H1 (cell line): ENCODE measurements around the gene NSL1. TPM values are rescaled to one million over a fixed set of nuclear protein-coding genes. Genes with fewer than 3 reads are reported as not detected.
"Not testable (repeated sequence)": the region's sequence is repeated elsewhere in the genome, so short reads cannot be mapped to it uniquely, and the experiment has no call there.

ENCODE experiments used
- CTCF ChIA-PET: fragments of 300-600 bp; sonication (Branson Sonifier 250); formaldehyde crosslinking; loops from one replicate; lab custom pipeline; 2021; ENCODE audit not compliant: partially characterized antibody; lab: Charles Lee
- POLR2A ChIA-PET: fragments of 300-600 bp; sonication (Branson Sonifier 250); formaldehyde crosslinking; loops from one replicate; lab custom pipeline; 2021; ENCODE audit warnings: inconsistent platforms; ENCODE audit not compliant: partially characterized antibody; lab: Charles Lee
- DNase-seq, 2 experiments: peaks; one replicate each; pipeline versions ENCODE4 v3.0.0 to v3.0.0-alpha.2; 2010 to 2022; ENCODE audit warnings: low spot score in 2 of 2, low read depth in 1 of 2, mixed read lengths in 1 of 2
- FAIRE-seq: peaks from 2 replicates; lab custom pipeline; 2011; peaks lifted over from hg19 to GRCh38; lab: Jason Lieb, UNC
- H2AFZ ChIP-seq: 2 replicates; pipeline ENCODE4 v1.8.1; 2012; ENCODE audit warnings: low read length, inconsistent platforms
- H2AK5ac ChIP-seq: 2 replicates; pipeline ENCODE4 v1.6.1; 2013; ENCODE audit warnings: low read depth, low read length
- H2BK120ac ChIP-seq: replicated peaks from 2 replicates; pipeline ENCODE3; 2013; ENCODE audit warnings: low read depth, low read length, inconsistent platforms
- H2BK12ac ChIP-seq: 2 replicates; pipeline ENCODE4 v1.6.1; 2013; ENCODE audit warnings: low read depth, low read length
- H2BK15ac ChIP-seq: 2 replicates; pipeline ENCODE4 v1.6.1; 2013; ENCODE audit warnings: low read length
- H2BK20ac ChIP-seq: 2 replicates; pipeline ENCODE4 v1.6.1; 2013; ENCODE audit warnings: low read length
- H2BK5ac ChIP-seq: 2 replicates; pipeline ENCODE4 v1.6.1; 2013; ENCODE audit warnings: low read depth, low read length
- H3K14ac ChIP-seq: 2 replicates; pipeline ENCODE4 v1.6.1; 2013; ENCODE audit warnings: inconsistent platforms; ENCODE audit not compliant: insufficient read length
- H3K18ac ChIP-seq: 2 replicates; pipeline ENCODE4 v1.6.1; 2013; ENCODE audit warnings: low read length; ENCODE audit errors: extremely low read depth
- H3K23ac ChIP-seq: 2 replicates; pipeline ENCODE4 v1.6.1; 2013; ENCODE audit warnings: inconsistent platforms; ENCODE audit not compliant: insufficient read length
- H3K23me2 ChIP-seq: 2 replicates; pipeline ENCODE4 v1.6.1; 2013; ENCODE audit warnings: low read depth, low read length
- H3K27ac ChIP-seq: 2 replicates; pipeline ENCODE4 v1.6.1; 2011; ENCODE audit warnings: low read depth, low read length, inconsistent platforms
- H3K27me3 ChIP-seq, 4 experiments: replicated peaks in 1 of 4; 1 replicate in 1 of 4; 2 replicates in 3 of 4; pipeline versions ENCODE4 v1.6.1 to v1.8.1; 2011 to 2013; ENCODE audit warnings: low read length in 3 of 4, mild to moderate bottlenecking in 3 of 4, inconsistent platforms in 2 of 4, mixed read lengths in 2 of 4, moderate library complexity in 1 of 4; ENCODE audit not compliant: control insufficient read depth in 3 of 4, insufficient read depth in 3 of 4; ENCODE audit errors: extremely low read depth in 1 of 4
- H3K36me3 ChIP-seq, 4 experiments: 2 replicates each; pipeline versions ENCODE4 v1.6.1 to v1.8.1; 2011 to 2013; ENCODE audit warnings: mild to moderate bottlenecking in 4 of 4, low read length in 3 of 4, moderate library complexity in 2 of 4, control low read depth in 1 of 4, inconsistent platforms in 1 of 4; ENCODE audit not compliant: insufficient read depth in 4 of 4, control insufficient read depth in 2 of 4
- H3K4ac ChIP-seq: replicated peaks from 2 replicates; pipeline ENCODE3; 2013; ENCODE audit warnings: low read length, low read depth, mixed read lengths, inconsistent platforms; ENCODE audit not compliant: insufficient read length
- H3K4me1 ChIP-seq, 4 experiments: replicated peaks in 1 of 4; 1 replicate in 1 of 4; 2 replicates in 3 of 4; pipeline versions ENCODE4 v1.6.1 to v1.8.1; 2011 to 2013; ENCODE audit warnings: low read length in 3 of 4, inconsistent platforms in 2 of 4, mixed read lengths in 1 of 4; ENCODE audit not compliant: insufficient read depth in 4 of 4, control insufficient read depth in 3 of 4
- H3K4me2 ChIP-seq, 2 experiments: 2 replicates each; pipeline versions ENCODE4 v1.6.1 to v1.8.1; 2011 to 2013; ENCODE audit warnings: low read depth in 2 of 2, low read length in 2 of 2, control low read depth in 1 of 2, inconsistent platforms in 1 of 2, mild to moderate bottlenecking in 1 of 2; ENCODE audit not compliant: insufficient read depth in 1 of 2
- H3K4me3 ChIP-seq, 4 experiments: fragments of 200-600, 300-600 bp in 1 of 4; sonication (generic), shearing (Covaris generic), sonication (Bioruptor Twin) in 1 of 4; 2 replicates each; pipeline versions ENCODE4 v1.5.1 to v1.8.1; 2011 to 2016; ENCODE audit warnings: low read length in 4 of 4, low read depth in 3 of 4, control low read depth in 2 of 4, inconsistent platforms in 2 of 4, mild to moderate bottlenecking in 2 of 4, mixed read lengths in 1 of 4, moderate library complexity in 1 of 4; ENCODE audit not compliant: insufficient read depth in 2 of 4; ENCODE audit errors: extremely low read depth in 1 of 4
- H3K56ac ChIP-seq: replicated peaks from 2 replicates; pipeline ENCODE3; 2013; ENCODE audit warnings: low read depth, mild to moderate bottlenecking, mixed read lengths, low read length, inconsistent platforms; ENCODE audit not compliant: insufficient read length
- H3K79me1 ChIP-seq: 2 replicates; pipeline ENCODE4 v1.6.1; 2013; ENCODE audit warnings: low read depth, low read length, control low read depth
- H3K79me2 ChIP-seq, 2 experiments: 2 replicates each; pipeline versions ENCODE4 v1.6.1 to v1.8.1; 2012 to 2013; ENCODE audit warnings: low read length in 2 of 2, mild to moderate bottlenecking in 2 of 2, inconsistent platforms in 1 of 2; ENCODE audit not compliant: insufficient read depth in 2 of 2, control insufficient read depth in 1 of 2
- H3K9ac ChIP-seq, 4 experiments: replicated peaks in 1 of 4; 1 replicate in 1 of 4; 2 replicates in 3 of 4; pipeline versions ENCODE4 v1.6.1 to v1.8.1; 2011 to 2013; ENCODE audit warnings: low read depth in 3 of 4, low read length in 3 of 4, control low read depth in 2 of 4, mild to moderate bottlenecking in 2 of 4, moderate library complexity in 2 of 4, inconsistent platforms in 1 of 4; ENCODE audit errors: extremely low read depth in 1 of 4
- H3K9me3 ChIP-seq, 2 experiments: 2 replicates each; pipeline versions ENCODE4 v1.6.1 to v1.8.1; 2012 to 2013; ENCODE audit warnings: mild to moderate bottlenecking in 2 of 2, moderate library complexity in 2 of 2, control low read depth in 1 of 2, inconsistent platforms in 1 of 2, low read depth in 1 of 2, low read length in 1 of 2, mixed read lengths in 1 of 2; ENCODE audit not compliant: insufficient read depth in 2 of 2
- H4K20me1 ChIP-seq, 2 experiments: replicated peaks in 1 of 2; 2 replicates each; pipeline versions ENCODE3 to v1.8.1; 2011 to 2013; ENCODE audit warnings: inconsistent platforms in 2 of 2, low read length in 2 of 2, mild to moderate bottlenecking in 1 of 2; ENCODE audit not compliant: insufficient read depth in 2 of 2, control insufficient read depth in 1 of 2
- H4K5ac ChIP-seq: 2 replicates; pipeline ENCODE4 v1.6.1; 2013; ENCODE audit warnings: low read length, low read depth, mixed read lengths, inconsistent platforms; ENCODE audit not compliant: insufficient read length
- H4K8ac ChIP-seq: 2 replicates; pipeline ENCODE4 v1.8.0; 2013; ENCODE audit warnings: mild to moderate bottlenecking, moderate library complexity, low read length, inconsistent platforms; ENCODE audit not compliant: insufficient read depth; ENCODE audit errors: extremely low read depth
- H4K91ac ChIP-seq: replicated peaks from 2 replicates; pipeline ENCODE3; 2013; ENCODE audit warnings: low read length, mixed read lengths, inconsistent platforms; ENCODE audit not compliant: insufficient read length
- EGR1 ChIP-seq: IDR thresholded peaks from 2 replicates; pipeline ENCODE4 v1.6.1; 2011; ENCODE audit warnings: low read depth, low read length, borderline replicate concordance
- GTF2F1 ChIP-seq: IDR thresholded peaks from 2 replicates; pipeline ENCODE4 v1.6.1; 2012; ENCODE audit warnings: low read depth, low read length, improper control_type of control experiment, borderline replicate concordance
- HDAC6 ChIP-seq: IDR thresholded peaks from one replicate; pipeline ENCODE4 v1.7.1; 2012; ENCODE audit warnings: low read depth, mild to moderate bottlenecking, inconsistent platforms, low read length, moderate library complexity
- KDM1A ChIP-seq: fragments of 200-600, 300-600 bp; sonication (generic); IDR thresholded peaks from 2 replicates; pipeline ENCODE4 v1.7.1; 2016; ENCODE audit warnings: mild to moderate bottlenecking, low read length, borderline replicate concordance
- KDM4A ChIP-seq: IDR thresholded peaks from one replicate; pipeline ENCODE4 v1.7.1; 2012; ENCODE audit warnings: low read depth, mild to moderate bottlenecking, moderate library complexity, low read length, inconsistent platforms; ENCODE audit not compliant: severe bottlenecking
- WGBS, 2 experiments: shearing (Covaris generic) in 1 of 2; methylation state at CpG; one replicate each; pipeline versions ENCODE4 v1.1.6 to v1.1.7; 2013 to 2015; ENCODE audit warnings: low lambda C conversion rate in 2 of 2, mixed read lengths in 2 of 2, inconsistent platforms in 1 of 2, low coverage in 1 of 2, missing lambda C conversion rate in 1 of 2; ENCODE audit not compliant: insufficient replicate concordance in 2 of 2, insufficient coverage in 1 of 2, insufficient read length in 1 of 2; ENCODE audit errors: extremely low coverage in 1 of 2, missing lambda C conversion rate in 1 of 2; 5-methylcytosine and 5-hydroxymethylcytosine counted together
- polyA plus RNA-seq, 7 experiments: library from polyadenylated mRNA; depleted of rRNA in 3 of 7; stranded (reverse) in 5 of 7; unstranded in 2 of 7; fragments of >200 nt in 5 of 7; fragments of 200-250 nt in 2 of 7; gene quantifications; 1 replicate in 5 of 7; 2 replicates in 1 of 7; 4 replicates in 1 of 7; pipeline versions ENCODE4 v1.2.1 to v1.2.3, GENCODE V29; 2011 to 2013; ENCODE audit warnings: missing spikeins in 2 of 7, mixed read lengths in 2 of 7
- total RNA-seq: library from RNA; stranded (reverse); fragmentation: NEBNext Ultra II Directional; extraction: Animal tissue kit (Norgen Biotek cat#: 25700); gene quantifications from 2 replicates; pipeline ENCODE4 v1.2.1, GENCODE V29; 2021

Gene NSL1
- total and polyA plus RNA-seq, 2 of the 8 experiments (the other 6 are each of a cell fraction or from before 2014, with no cell fraction given), result 25.4 to 51.7 TPM

DNA sequence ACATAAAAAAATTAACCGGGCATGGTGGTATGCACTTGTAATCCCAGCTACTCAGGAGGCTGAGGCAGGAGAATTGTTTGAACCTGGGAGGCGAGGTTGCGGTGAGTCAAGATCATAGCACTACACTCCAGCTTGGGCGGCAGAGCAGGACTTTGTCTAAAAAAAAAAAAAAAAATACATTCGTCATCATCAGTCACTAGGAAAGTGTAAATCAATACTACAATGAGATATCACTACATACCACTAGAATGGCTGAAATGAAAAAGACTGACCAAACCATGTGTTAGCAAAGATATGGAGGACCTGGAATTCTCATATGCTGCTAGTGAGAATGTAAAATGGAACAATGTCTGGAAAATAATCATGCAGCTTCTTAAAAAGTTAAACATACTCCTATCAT, 46.6 kb upstream of the NSL1 start (continued):
- no peak for TF ChIP-seq KDM4A
- TF ChIP-seq HDAC6, result no peak
- no peak for TF ChIP-seq KDM1A
- TF ChIP-seq GTF2F1, result no peak
- TF ChIP-seq EGR1, result no peak

DNA sequence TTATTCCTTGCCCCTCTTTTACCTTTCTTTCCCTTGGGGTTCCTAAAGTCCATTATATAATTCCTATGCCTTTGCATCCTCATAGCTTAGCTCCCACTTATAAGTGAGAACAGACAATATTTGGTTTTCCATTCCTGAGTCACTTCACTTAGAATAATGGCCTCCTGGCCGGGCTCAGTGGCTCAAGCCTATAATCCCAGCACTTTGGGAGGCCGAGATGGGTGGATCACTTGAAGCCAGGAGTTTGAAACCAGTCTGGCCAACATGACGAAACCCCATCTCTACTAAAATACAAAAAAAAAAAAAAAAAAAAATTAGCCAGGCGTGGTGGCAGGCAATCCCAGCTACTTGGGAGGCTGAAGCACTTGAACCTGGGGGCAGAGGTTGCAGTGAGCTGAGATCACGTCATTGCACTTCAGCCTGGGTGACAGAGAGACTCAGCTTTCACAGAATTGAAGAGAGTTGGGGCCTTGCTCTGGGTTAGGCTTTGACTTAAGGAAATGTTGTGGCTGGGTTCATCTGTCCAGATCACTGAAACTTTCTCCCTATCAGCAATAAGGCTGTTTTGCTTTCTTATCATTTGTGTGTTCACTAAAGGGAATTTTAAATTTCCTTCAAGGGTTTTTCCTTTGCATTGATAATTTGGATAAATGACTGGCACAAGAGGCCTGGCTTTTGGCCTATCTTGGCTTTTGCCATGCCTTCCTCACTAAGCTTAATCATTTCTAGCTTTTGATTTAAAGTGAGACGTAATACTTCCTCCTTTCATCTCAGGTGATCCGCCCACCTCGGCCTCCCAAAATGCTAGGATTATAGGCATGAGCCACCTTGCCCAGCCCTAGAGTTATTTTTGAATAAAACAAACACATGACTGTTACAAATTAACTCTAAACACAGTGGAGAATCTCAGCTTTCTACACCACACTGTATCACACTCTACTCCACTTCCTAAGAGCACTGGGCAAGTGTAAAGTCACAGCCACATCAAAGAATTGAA, 41.9 kb upstream of the NSL1 start:
- not testable (repeated sequence) for H3K36me3 ChIP-seq, H2BK120ac ChIP-seq, H2BK5ac ChIP-seq, H3K23me2 ChIP-seq, H2AFZ ChIP-seq, H4K20me1 ChIP-seq, H3K27ac ChIP-seq, H3K4ac ChIP-seq, H2BK20ac ChIP-seq, DNase-seq, H2BK15ac ChIP-seq, H3K4me3 ChIP-seq, FAIRE-seq, H3K9ac ChIP-seq, H3K79me1 ChIP-seq, H3K4me1 ChIP-seq, H4K5ac ChIP-seq, H4K8ac ChIP-seq, H3K27me3 ChIP-seq, H3K9me3 ChIP-seq, H3K14ac ChIP-seq, H3K79me2 ChIP-seq, H3K23ac ChIP-seq, H4K91ac ChIP-seq, H2BK12ac ChIP-seq, H3K56ac ChIP-seq, H2AK5ac ChIP-seq, H3K18ac ChIP-seq, H3K4me2 ChIP-seq
- WGBS, 2 experiments, result 91% methylated on average over 7 of the region's 8 CpGs; no CpG with 5 or more reads in 1 of the 2 experiments
- ChIA-PET CTCF (interaction anchor here (0.9 to 1.8 kb wide), 7 partner anchors 11 to 147 kb away, joined by 3 to 4 read pairs (median 3); no protein-coding TSS in a partner anchor), POLR2A (interaction anchor here (0.6 to 1.4 kb wide), 5 partner anchors 16 to 469 kb away, joined by 3 to 9 read pairs (median 3); partner anchors contain the start of genes ATF3 and FLVCR1)
